A549 (cell line): Measurements from ENCODE around the gene POLD4. TPM values are rescaled to one million over a fixed set of nuclear protein-coding genes. Genes with fewer than 3 reads are reported as not detected.
A peak's percentile ranks its signal among the peaks of the same experiment; 100 is the strongest.
"Not testable (repeated sequence)": the region's sequence is repeated elsewhere in the genome, so short reads cannot be mapped to it uniquely, and the experiment has no call there.

Experiments
- ATAC-seq, 2 experiments: fragments of 200-7000 bp in 1 of 2; fragments of >200 bp in 1 of 2; cut with Nextera tagmentation in 1 of 2; cut with Tn5 transposase in 1 of 2; 3 replicates each; pipeline versions ENCODE4 v1.8.0 to v1.9.1; 2018 to 2020; ENCODE audit warnings: mild to moderate bottlenecking in 1 of 2, moderate library complexity in 1 of 2
- CTCF ChIA-PET: fragments of 300-600 bp; sonication (Branson Sonifier 250); formaldehyde crosslinking; extraction: SDS; loops from one replicate; lab custom pipeline; 2021; ENCODE audit warnings: antibody characterized with exemption, inconsistent platforms; lab: Yijun Ruan, JAX
- POLR2A ChIA-PET: fragments of 350-600 bp; formaldehyde crosslinking; extraction: SDS; loops from one replicate; lab custom pipeline; 2021; ENCODE audit warnings: antibody characterized with exemption, inconsistent platforms; lab: Yijun Ruan, JAX
- DNase-seq, 2 experiments: peaks; one replicate each; pipeline versions ENCODE4 v3.0.0 to v3.0.0-alpha.2; 2011 to 2016; ENCODE audit warnings: low read depth in 1 of 2, low spot score in 1 of 2
- FAIRE-seq: peaks from 2 replicates; lab custom pipeline; 2011; peaks lifted over from hg19 to GRCh38; lab: Jason Lieb, UNC
- H3K27ac ChIP-seq, 2 experiments: fragments of >200 bp; sonication (Bioruptor Twin); formaldehyde crosslinking; 3 replicates each; pipeline ENCODE4 v1.5.1; 2016 to 2017
- H3K4me1 ChIP-seq: fragments of >200 bp; sonication (Bioruptor Twin); formaldehyde crosslinking; 3 replicates; pipeline ENCODE4 v1.6.1; 2016
- H3K4me2 ChIP-seq: fragments of >200 bp; sonication (Bioruptor Twin); formaldehyde crosslinking; 3 replicates; pipeline ENCODE4 v1.6.1; 2016
- H3K4me3 ChIP-seq: fragments of >200 bp; sonication (Bioruptor Twin); formaldehyde crosslinking; 3 replicates; pipeline ENCODE4 v1.5.1; 2016
- H3K9me3 ChIP-seq: fragments of >200 bp; sonication (Bioruptor Twin); formaldehyde crosslinking; 3 replicates; pipeline ENCODE4 v1.6.1; 2016
- ATOH8 ChIP-seq: fragments of 250-450 bp; sonication (Bioruptor Pico); IDR thresholded peaks from 2 replicates; pipeline ENCODE4 v1.5.0; 2020; ENCODE audit warnings: low read depth, mild to moderate bottlenecking, moderate library complexity
- BCL3 ChIP-seq: fragments of >200 bp; sonication (Bioruptor Twin); formaldehyde crosslinking; IDR thresholded peaks from 3 replicates; pipeline ENCODE4 v1.6.1; 2016
- CBX8 ChIP-seq: fragments of 200-600 bp; sonication (generic); IDR thresholded peaks from 2 replicates; pipeline ENCODE4 v1.6.1; 2016
- CEBPB ChIP-seq, 2 experiments: fragments of >200 bp in 1 of 2; sonication (Bioruptor Twin) in 1 of 2; formaldehyde crosslinking in 1 of 2; IDR thresholded peaks; 2 replicates each; pipeline ENCODE4 v1.6.1; 2012 to 2016
- E2F6 ChIP-seq: IDR thresholded peaks from 2 replicates; pipeline ENCODE4 v1.6.1; 2012; ENCODE audit warnings: low read depth, borderline replicate concordance
- EHMT2 ChIP-seq: fragments of 200-600 bp; sonication (generic); IDR thresholded peaks from 2 replicates; pipeline ENCODE4 v1.6.1; 2016; ENCODE audit warnings: antibody characterized with exemption, low read depth, mild to moderate bottlenecking, moderate library complexity
- HDAC2 ChIP-seq: fragments of 200-600 bp; sonication (generic); IDR thresholded peaks from 2 replicates; pipeline ENCODE4 v1.6.1; 2016
- HEYL ChIP-seq: fragments of 250-450 bp; sonication (Bioruptor Pico); IDR thresholded peaks from 2 replicates; pipeline ENCODE4 v1.8.0; 2021; ENCODE audit warnings: mild to moderate bottlenecking, moderate library complexity
- HOXA7 ChIP-seq: fragments of 250-450 bp; sonication (Bioruptor Pico); IDR thresholded peaks from 2 replicates; pipeline ENCODE4 v1.5.0; 2020; ENCODE audit warnings: mild to moderate bottlenecking, moderate library complexity
- JUN ChIP-seq, 2 experiments: fragments of >200 bp; sonication (Bioruptor Twin); formaldehyde crosslinking; IDR thresholded peaks; 2 replicates in 1 of 2; 3 replicates in 1 of 2; pipeline ENCODE4 v1.6.1; 2016 to 2017
- JUNB ChIP-seq: fragments of >200 bp; sonication (Bioruptor Twin); formaldehyde crosslinking; IDR thresholded peaks from 2 replicates; pipeline ENCODE4 v1.6.1; 2016
- KDM1A ChIP-seq: fragments of 200-600 bp; sonication (generic); IDR thresholded peaks from 2 replicates; pipeline ENCODE4 v1.6.1; 2016; ENCODE audit warnings: low read depth, mild to moderate bottlenecking
- KDM5A ChIP-seq: fragments of 200-600 bp; sonication (generic); IDR thresholded peaks from 2 replicates; pipeline ENCODE4 v1.6.1; 2016; ENCODE audit warnings: antibody characterized with exemption, mild to moderate bottlenecking
- MAX ChIP-seq: IDR thresholded peaks from 2 replicates; pipeline ENCODE4 v1.6.1; 2012
- MAZ ChIP-seq: fragments of 150-350 bp; IDR thresholded peaks from 2 replicates; pipeline ENCODE4 v1.6.1; 2014; ENCODE audit warnings: antibody characterized with exemption, low read depth, low read length, borderline replicate concordance
- NFE2L2 ChIP-seq: fragments of 150-350 bp; conservative IDR thresholded peaks from 2 replicates; pipeline ENCODE4 v1.6.1; 2014; ENCODE audit warnings: low read length
- PHF8 ChIP-seq: fragments of 200-600 bp; sonication (generic); IDR thresholded peaks from 2 replicates; pipeline ENCODE4 v1.6.1; 2016; ENCODE audit warnings: low read depth, mild to moderate bottlenecking, antibody characterized with exemption, moderate library complexity, borderline replicate concordance
- POLR2A ChIP-seq: IDR thresholded peaks from 2 replicates; pipeline ENCODE4 v1.6.1; 2012; ENCODE audit warnings: mild to moderate bottlenecking, low read length
- SMC3 ChIP-seq: fragments of >200 bp; sonication (Bioruptor Twin); formaldehyde crosslinking; IDR thresholded peaks from 3 replicates; pipeline ENCODE4 v1.6.1; 2018; ENCODE audit warnings: inconsistent platforms
- SREBF2 ChIP-seq: fragments of 450-650 bp; IDR thresholded peaks from 2 replicates; pipeline ENCODE4 v1.6.1; 2014; ENCODE audit warnings: mild to moderate bottlenecking, moderate library complexity
- TP53 ChIP-seq: fragments of 250-450 bp; sonication (Bioruptor Pico); IDR thresholded peaks from 2 replicates; pipeline ENCODE4 v1.5.0; 2021; ENCODE audit warnings: mild to moderate bottlenecking, moderate library complexity
- WGBS: methylation state at CpG from one replicate; pipeline ENCODE4 v1.1.6; 2017; ENCODE audit errors: missing lambda C conversion rate; 5-methylcytosine and 5-hydroxymethylcytosine counted together
- polyA plus RNA-seq, 4 experiments: library from polyadenylated mRNA; depleted of rRNA in 3 of 4; stranded (reverse); fragments of >200 nt; fragmentation: RNase III in 1 of 4; extraction: RNeasy Plus Mini Kit Qiagen cat#74134 plus additional on column Dnase treatment in 1 of 4; gene quantifications; 2 replicates in 3 of 4; 3 replicates in 1 of 4; pipeline ENCODE4 v1.2.3, GENCODE V29; 2011 to 2017

POLD4 gene
- polyA plus RNA-seq, 2 of the 4 experiments (the other 2 are of a cell fraction), result 140 to 148 TPM

GRCh38 chr11:67320691-67321090, 32.7 kb downstream of the POLD4 start:
- ATAC-seq (no peak), DNase-seq (no peak), FAIRE-seq (no peak)
- Histone ChIP-seq H3K4me3 (no peak overlapping the region), H3K9me3 (no peaks in the 10 kb centered on the region), H3K4me2 (no peak overlapping the region), H3K4me1 (peaks cover 7% of the 10 kb centered on the region), H3K27ac (no peak overlapping the region)
- CTCF ChIA-PET, result interaction anchor here (0.5 to 12.3 kb wide), 10 partner anchors 11 to 340 kb away, joined by 3 to 178 read pairs (median 9); partner anchors contain the start of gene POLD4
- POLR2A ChIA-PET, result no interaction called here
- WGBS, result 95% methylated on average over 2 of the region's 2 CpGs
- TF ChIP-seq NFE2L2 (no peak), MAZ (no peak), KDM1A (no peak), HDAC2 (no peak), SREBF2 (no peak), CBX8 (no peak), TP53 (CRISPR knock-in tag) (no peak)

GRCh38 chr11:67320011-67320410, 33.3 kb downstream of the POLD4 start:
- CTCF ChIA-PET, result interaction anchor here (0.5 to 12.3 kb wide), 7 partner anchors 26 to 341 kb away, joined by 3 to 178 read pairs (median 31); partner anchors contain the start of gene POLD4

GRCh38 chr11:67318876-67319275, 34.5 kb downstream of the POLD4 start:
- FAIRE-seq, result not testable (repeated sequence)

More at GRCh38 chr11:67320011-67320410, 33.3 kb downstream of the POLD4 start:
- Histone ChIP-seq H3K9me3 (no peaks in the 10 kb centered on the region), H3K4me3 (no peak overlapping the region), H3K4me2 (no peak overlapping the region), H3K4me1 (peaks cover 7% of the 10 kb centered on the region), H3K27ac (no peak overlapping the region)
- ATAC-seq (no peak), DNase-seq (no peak), FAIRE-seq (no peak)
- POLR2A ChIA-PET, result no interaction called here
- 90% methylated on average over 3 of the region's 3 CpGs for WGBS
- TF ChIP-seq JUN (IDR thresholded peaks at IDR 0.05), result no peak
- TF ChIP-seq BCL3, result no peak
- TF ChIP-seq EHMT2, result no peak
- no peak for TF ChIP-seq NFE2L2
- no peak for TF ChIP-seq CEBPB (IDR thresholded peaks at IDR 0.05)
- TF ChIP-seq HEYL (CRISPR knock-in tag), result no peak

GRCh38 chr11:67317888-67318555, 35.3 kb downstream of the POLD4 start:
- WGBS, result under 1% methylated on average over 36 of the region's 53 CpGs

More at GRCh38 chr11:67318876-67319275, 34.5 kb downstream of the POLD4 start:
- 90% methylated on average over 12 of the region's 12 CpGs for WGBS
- Histone ChIP-seq H3K4me2 (peak overlapping the region; percentile 85), H3K4me3 (peak overlapping the region; percentile 69; the same call in 2 of the 3 replicates)
- DNase-seq, POLR2A ChIA-PET, H3K4me1 ChIP-seq, H3K27ac ChIP-seq, H3K9me3 ChIP-seq, ATAC-seq: not testable (repeated sequence)
- CTCF ChIA-PET, result interaction anchor here (0.6 to 12.3 kb wide), 13 partner anchors 11 to 407 kb away, joined by 3 to 178 read pairs (median 16); partner anchors contain the start of genes POLD4, SSH3 and SYT12

More at GRCh38 chr11:67317888-67318555, 35.3 kb downstream of the POLD4 start:
- peaks cover 7% of the 10 kb centered on the region for H3K4me1 ChIP-seq
- H3K4me2 ChIP-seq, result peak overlapping the region; percentile 85
- no peaks in the 10 kb centered on the region for H3K9me3 ChIP-seq
- H3K27ac ChIP-seq, result peak overlapping the region; percentile 91 to 95
- peak overlapping the region; percentile 69 for H3K4me3 ChIP-seq
- TF ChIP-seq ATOH8 (CRISPR knock-in tag) (no peak), JUN (IDR thresholded peaks at IDR 0.05) (no peak), KDM5A (no peak), HEYL (CRISPR knock-in tag) (no peak), HOXA7 (no peak), PHF8 (0 out of 2 replicates have a peak, but pooled peaks have one; percentile 21), POLR2A (no peak), E2F6 (0 out of 2 replicates have a peak, but pooled peaks have one; percentile 55), MAX (peak; percentile 23; the same call in 1 of the 2 replicates), SMC3 (no peak), JUNB (no peak)
- ATAC-seq, result peak; percentile 49 to 55
- ChIA-PET CTCF (interaction anchor here (0.7 to 12.3 kb wide), 50 partner anchors 10 to 621 kb away, joined by 3 to 178 read pairs (median 5); partner anchors contain the start of genes ANKRD13D, GRK2, POLD4 and RAD9A), POLR2A (interaction anchor here (0.6 to 2.5 kb wide), 13 partner anchors 10 to 264 kb away, joined by 3 to 21 read pairs (median 6); partner anchors contain the start of genes ANKRD13D, GRK2, POLD4 and PPP1CA)
- no peak for FAIRE-seq
- DNase-seq, result peak in 1 of 2 experiments; percentile 36
